Measurements from ENCODE around the gene CHRNG.

The CHRNG gene

GRCh38 chr2:232493701-232494474 lies 45.6 kb upstream of the CHRNG start:
- no peak for DNase-seq (ENCODE audit: extremely low read depth, low read depth)
- no peak for TF ChIP-seq CTCF (IDR thresholded peaks at IDR 0.05; ENCODE audit: low read depth, low read length, missing control alignments)
- H3K4me3 ChIP-seq (replicated peaks; ENCODE audit: low read depth, low read length) = no peak overlapping the region

DNA sequence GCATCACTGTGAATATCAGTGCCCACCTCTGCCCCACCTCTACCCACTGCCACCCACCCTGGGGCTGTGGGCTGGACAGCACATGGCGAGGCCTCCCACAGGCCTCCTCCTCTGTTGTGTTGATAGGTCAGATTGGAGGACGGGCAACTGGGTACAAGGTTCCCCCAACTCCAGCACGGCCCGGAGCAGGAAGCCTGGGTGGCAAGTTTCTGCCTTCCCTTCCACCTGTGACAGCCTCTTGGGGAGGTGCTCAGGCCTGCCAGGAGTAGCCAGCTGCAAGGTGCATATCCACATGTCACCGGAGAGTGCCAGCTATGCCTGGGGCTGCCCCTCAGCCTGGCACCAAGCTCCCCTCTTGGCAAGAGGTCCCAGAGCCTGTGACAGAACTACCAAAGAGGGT lies 45.0 kb upstream of the CHRNG start:
- no peak overlapping the region for H3K4me3 ChIP-seq (replicated peaks; ENCODE audit: low read depth, low read length)
- no peak for TF ChIP-seq CTCF (IDR thresholded peaks at IDR 0.05; ENCODE audit: low read depth, low read length, missing control alignments)
- DNase-seq (ENCODE audit: extremely low read depth, low read depth) = no peak

DNA sequence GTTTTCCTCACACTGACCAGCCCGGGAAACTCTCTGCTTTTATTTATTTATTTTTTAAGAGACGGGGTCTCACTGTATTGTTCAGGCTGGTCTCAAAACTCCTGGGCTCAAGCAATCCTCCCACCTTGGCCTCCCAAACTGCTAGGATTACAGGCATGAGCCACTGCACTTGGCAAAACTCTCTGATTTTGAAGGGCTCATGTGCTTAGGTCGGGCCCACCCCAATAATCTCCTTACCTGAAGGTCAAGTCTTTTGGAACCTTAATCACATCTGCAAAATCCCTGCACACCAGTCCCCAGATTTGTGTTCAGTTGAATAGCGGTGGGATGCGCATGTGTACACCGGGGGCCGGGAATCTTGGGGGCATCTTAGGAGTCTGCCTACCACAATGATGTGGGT lies 44.2 kb upstream of the CHRNG start:
- no peak for DNase-seq (ENCODE audit: extremely low read depth, low read depth)
- no peak for TF ChIP-seq CTCF (IDR thresholded peaks at IDR 0.05; ENCODE audit: low read depth, low read length, missing control alignments)

DNA sequence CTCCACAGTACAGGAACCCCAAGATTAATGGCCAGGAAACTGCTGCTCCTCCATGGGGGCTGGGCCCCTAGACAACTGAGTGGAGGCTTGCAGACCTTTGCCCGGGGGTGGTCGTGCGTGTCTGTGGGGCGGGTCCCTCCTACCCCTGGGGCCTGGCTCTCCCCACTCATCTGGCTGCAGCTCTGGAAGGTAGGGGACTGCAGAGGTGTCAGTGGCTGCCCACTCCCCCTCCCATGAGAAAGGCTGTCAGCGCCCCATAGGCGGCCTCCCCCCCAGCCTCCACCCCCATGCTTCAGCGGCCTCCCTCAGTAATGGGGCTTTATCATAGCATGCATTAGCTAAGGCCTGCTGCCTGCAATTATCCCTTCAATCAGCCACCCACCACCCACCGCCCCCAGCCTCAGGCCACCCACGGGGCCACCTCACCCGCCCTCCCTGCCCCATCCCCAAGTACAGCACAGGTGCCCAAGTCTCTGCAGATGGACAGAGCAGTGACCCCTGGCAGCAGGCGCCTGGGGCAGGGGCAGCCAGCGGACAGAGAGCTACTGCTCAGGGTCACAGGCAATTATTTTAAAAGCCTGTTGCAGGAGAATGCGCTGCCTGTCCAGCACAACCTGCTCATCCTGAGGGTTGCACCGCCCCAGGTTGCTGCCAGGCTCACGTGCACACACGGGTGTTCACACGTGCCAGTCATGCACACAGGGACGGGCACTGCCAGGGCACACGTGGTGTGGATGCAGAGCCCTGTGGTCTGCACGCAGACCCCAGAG lies 42.8 kb upstream of the CHRNG start:
- no peak for DNase-seq (ENCODE audit: extremely low read depth, low read depth)
- no peak overlapping the region for H3K4me3 ChIP-seq (replicated peaks; ENCODE audit: low read depth, low read length)
- no peak for TF ChIP-seq CTCF (IDR thresholded peaks at IDR 0.05; ENCODE audit: low read depth, low read length, missing control alignments)

More for the DNA sequence above, 44.2 kb upstream of the CHRNG start:
- no peak overlapping the region for H3K4me3 ChIP-seq (replicated peaks; ENCODE audit: low read depth, low read length)

- DNase-seq (ENCODE audit: extremely low read depth, low read depth) = no peak
- no peak for TF ChIP-seq CTCF (IDR thresholded peaks at IDR 0.05; ENCODE audit: low read depth, low read length, missing control alignments)
Measured at GRCh38 chr2:232497348-232497747, 42.1 kb upstream of the CHRNG start.

GRCh38 chr2:232498452-232498851 lies 41.0 kb upstream of the CHRNG start:
- DNase-seq (ENCODE audit: extremely low read depth, low read depth) = no peak
- TF ChIP-seq CTCF (IDR thresholded peaks at IDR 0.05; ENCODE audit: low read depth, low read length, missing control alignments) = no peak

More at GRCh38 chr2:232497348-232497747, 42.1 kb upstream of the CHRNG start:
- H3K4me3 ChIP-seq (replicated peaks; ENCODE audit: low read depth, low read length) = no peak overlapping the region

More at GRCh38 chr2:232498452-232498851, 41.0 kb upstream of the CHRNG start:
- no peak overlapping the region for H3K4me3 ChIP-seq (replicated peaks; ENCODE audit: low read depth, low read length)
